ENCODE data around the gene OPCML. TPM values are rescaled to one million over a fixed set of nuclear protein-coding genes. Genes with fewer than 3 reads are reported as not detected.

The OPCML gene
- total RNA-seq, 1 donor from 2014 or later: 0.61 TPM

GRCh38 chr11:133065847-133066485, 466.3 kb downstream of the OPCML start:
- Mint-ChIP-seq H3K36me3 (ENCODE audit: unreplicated experiment) (no peaks in the 10 kb centered on the region), H3K4me3 (ENCODE audit: unreplicated experiment) (no peak overlapping the region), H3K4me1 (ENCODE audit: low read depth, unreplicated experiment) (peaks cover 5% of the 10 kb centered on the region), H3K27ac (ENCODE audit: unreplicated experiment) (no peak overlapping the region), H3K9me3 (ENCODE audit: unreplicated experiment) (peaks cover 3% of the 10 kb centered on the region), H3K27me3 (ENCODE audit: unreplicated experiment) (peaks cover 13% of the 10 kb centered on the region)
- no peak for TF ChIP-seq CTCF (IDR thresholded peaks at IDR 0.05; ENCODE audit: partially characterized antibody, unreplicated experiment)
- DNase-seq: no peak

GRCh38 chr11:133064961-133065360, 467.3 kb downstream of the OPCML start:
- H3K36me3 Mint-ChIP-seq (ENCODE audit: unreplicated experiment): no peaks in the 10 kb centered on the region
- H3K4me3 Mint-ChIP-seq (ENCODE audit: unreplicated experiment): peak overlapping the region; percentile 81
- H3K27me3 Mint-ChIP-seq (ENCODE audit: unreplicated experiment): peaks cover 13% of the 10 kb centered on the region
- peaks cover 3% of the 10 kb centered on the region for H3K9me3 Mint-ChIP-seq (ENCODE audit: unreplicated experiment)
- TF ChIP-seq CTCF (IDR thresholded peaks at IDR 0.05; ENCODE audit: partially characterized antibody, unreplicated experiment): no peak
- H3K27ac Mint-ChIP-seq (ENCODE audit: unreplicated experiment): no peak overlapping the region
- no peak for DNase-seq
- H3K4me1 Mint-ChIP-seq (ENCODE audit: low read depth, unreplicated experiment): peaks cover 3% of the 10 kb centered on the region

GRCh38 chr11:133064152-133064877, 468.0 kb downstream of the OPCML start:
- Mint-ChIP-seq H3K27ac (ENCODE audit: unreplicated experiment) (no peak overlapping the region), H3K4me3 (ENCODE audit: unreplicated experiment) (peak overlapping the region; percentile 81), H3K9me3 (ENCODE audit: unreplicated experiment) (peaks cover 3% of the 10 kb centered on the region), H3K4me1 (ENCODE audit: low read depth, unreplicated experiment) (peaks cover 3% of the 10 kb centered on the region), H3K27me3 (ENCODE audit: unreplicated experiment) (peaks cover 13% of the 10 kb centered on the region), H3K36me3 (ENCODE audit: unreplicated experiment) (no peaks in the 10 kb centered on the region)
- TF ChIP-seq CTCF (IDR thresholded peaks at IDR 0.05; ENCODE audit: partially characterized antibody, unreplicated experiment): peak; percentile 59
- peak; percentile 94 for DNase-seq

- Mint-ChIP-seq H3K27ac (ENCODE audit: unreplicated experiment) (no peak overlapping the region), H3K4me3 (ENCODE audit: unreplicated experiment) (no peak overlapping the region), H3K9me3 (ENCODE audit: unreplicated experiment) (no peaks in the 10 kb centered on the region), H3K36me3 (ENCODE audit: unreplicated experiment) (no peaks in the 10 kb centered on the region), H3K4me1 (ENCODE audit: low read depth, unreplicated experiment) (no peaks in the 10 kb centered on the region), H3K27me3 (ENCODE audit: unreplicated experiment) (peaks cover 3% of the 10 kb centered on the region)
- TF ChIP-seq CTCF (IDR thresholded peaks at IDR 0.05; ENCODE audit: partially characterized antibody, unreplicated experiment): no peak
- DNase-seq: no peak
Measured at GRCh38 chr11:133058501-133058900, 473.8 kb downstream of the OPCML start.
